GM13976 (cell line): ENCODE data around the gene RNF166.

Experiments used
- DNase-seq: peaks from one replicate; pipeline ENCODE4 v3.0.0; 2012; ENCODE audit warnings: low spot score
- in situ Hi-C: fragments of 300-500 bp; cut with MboI; formaldehyde crosslinking; loops from one replicate; pipeline ENCODE4 v1.12.0; 2022; ENCODE audit warnings: low sequenced_read_pairs, mixed read lengths, inconsistent platforms; ENCODE audit not compliant: unreplicated experiment
- TF ChIP-seq, protein P1 (sequence below): IDR thresholded peaks from 2 replicates; pipeline ENCODE4 v1.5.1; 2012; ENCODE audit warnings: borderline replicate concordance, mild to moderate bottlenecking; ENCODE audit not compliant: insufficient read depth; ENCODE audit errors: extremely low read depth, missing control alignments, control extremely low read depth

The RNF166 gene

DNA sequence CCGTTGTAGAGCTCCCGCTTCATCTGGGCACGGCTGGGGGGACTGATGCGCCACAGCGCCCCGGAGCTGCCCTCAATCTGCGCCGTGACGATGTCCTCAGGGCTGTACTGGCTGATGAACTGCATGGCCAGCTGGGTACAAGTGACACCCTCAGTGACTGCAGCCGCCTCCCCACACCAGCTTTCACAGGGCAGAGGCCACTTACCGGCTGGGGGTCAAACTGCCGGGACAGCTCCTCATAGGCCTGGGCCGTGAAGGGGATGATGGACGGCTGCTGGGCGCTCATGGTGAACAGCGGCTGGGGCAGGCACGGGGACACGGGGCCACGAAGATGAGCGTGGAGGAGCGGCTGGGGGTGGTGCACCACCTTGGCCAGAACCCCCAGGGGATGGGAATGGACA, 10.4 kb upstream of the RNF166 start:
- no peak for DNase-seq
- in situ Hi-C loops = no loop called here

DNA sequence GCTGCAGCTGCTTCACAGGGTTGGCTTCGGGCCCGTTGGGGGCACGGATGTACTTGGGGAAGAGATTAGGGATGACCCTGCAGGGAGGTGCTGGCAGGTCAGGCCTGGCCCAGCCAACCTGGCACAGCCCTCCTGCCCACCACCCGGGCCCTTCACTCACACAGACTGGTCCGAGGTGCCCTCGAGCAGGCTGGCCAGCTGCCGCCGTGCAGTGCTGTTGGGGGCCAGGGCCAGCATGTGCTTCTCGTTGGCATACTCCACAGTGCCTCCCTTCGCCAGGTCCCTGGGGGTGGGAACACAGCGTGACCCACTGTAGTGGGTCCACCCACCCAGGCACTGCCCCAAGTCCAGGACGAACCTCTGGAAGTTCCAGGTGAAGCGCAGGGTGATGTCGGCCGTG, 10.0 kb upstream of the RNF166 start:
- in situ Hi-C loops = no loop called here
- TF ChIP-seq, protein P1, sequence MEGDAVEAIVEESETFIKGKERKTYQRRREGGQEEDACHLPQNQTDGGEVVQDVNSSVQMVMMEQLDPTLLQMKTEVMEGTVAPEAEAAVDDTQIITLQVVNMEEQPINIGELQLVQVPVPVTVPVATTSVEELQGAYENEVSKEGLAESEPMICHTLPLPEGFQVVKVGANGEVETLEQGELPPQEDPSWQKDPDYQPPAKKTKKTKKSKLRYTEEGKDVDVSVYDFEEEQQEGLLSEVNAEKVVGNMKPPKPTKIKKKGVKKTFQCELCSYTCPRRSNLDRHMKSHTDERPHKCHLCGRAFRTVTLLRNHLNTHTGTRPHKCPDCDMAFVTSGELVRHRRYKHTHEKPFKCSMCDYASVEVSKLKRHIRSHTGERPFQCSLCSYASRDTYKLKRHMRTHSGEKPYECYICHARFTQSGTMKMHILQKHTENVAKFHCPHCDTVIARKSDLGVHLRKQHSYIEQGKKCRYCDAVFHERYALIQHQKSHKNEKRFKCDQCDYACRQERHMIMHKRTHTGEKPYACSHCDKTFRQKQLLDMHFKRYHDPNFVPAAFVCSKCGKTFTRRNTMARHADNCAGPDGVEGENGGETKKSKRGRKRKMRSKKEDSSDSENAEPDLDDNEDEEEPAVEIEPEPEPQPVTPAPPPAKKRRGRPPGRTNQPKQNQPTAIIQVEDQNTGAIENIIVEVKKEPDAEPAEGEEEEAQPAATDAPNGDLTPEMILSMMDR = no peak
- no peak for DNase-seq

More for the DNA sequence above, 10.4 kb upstream of the RNF166 start:
- TF ChIP-seq, protein P1 = no peak

DNA sequence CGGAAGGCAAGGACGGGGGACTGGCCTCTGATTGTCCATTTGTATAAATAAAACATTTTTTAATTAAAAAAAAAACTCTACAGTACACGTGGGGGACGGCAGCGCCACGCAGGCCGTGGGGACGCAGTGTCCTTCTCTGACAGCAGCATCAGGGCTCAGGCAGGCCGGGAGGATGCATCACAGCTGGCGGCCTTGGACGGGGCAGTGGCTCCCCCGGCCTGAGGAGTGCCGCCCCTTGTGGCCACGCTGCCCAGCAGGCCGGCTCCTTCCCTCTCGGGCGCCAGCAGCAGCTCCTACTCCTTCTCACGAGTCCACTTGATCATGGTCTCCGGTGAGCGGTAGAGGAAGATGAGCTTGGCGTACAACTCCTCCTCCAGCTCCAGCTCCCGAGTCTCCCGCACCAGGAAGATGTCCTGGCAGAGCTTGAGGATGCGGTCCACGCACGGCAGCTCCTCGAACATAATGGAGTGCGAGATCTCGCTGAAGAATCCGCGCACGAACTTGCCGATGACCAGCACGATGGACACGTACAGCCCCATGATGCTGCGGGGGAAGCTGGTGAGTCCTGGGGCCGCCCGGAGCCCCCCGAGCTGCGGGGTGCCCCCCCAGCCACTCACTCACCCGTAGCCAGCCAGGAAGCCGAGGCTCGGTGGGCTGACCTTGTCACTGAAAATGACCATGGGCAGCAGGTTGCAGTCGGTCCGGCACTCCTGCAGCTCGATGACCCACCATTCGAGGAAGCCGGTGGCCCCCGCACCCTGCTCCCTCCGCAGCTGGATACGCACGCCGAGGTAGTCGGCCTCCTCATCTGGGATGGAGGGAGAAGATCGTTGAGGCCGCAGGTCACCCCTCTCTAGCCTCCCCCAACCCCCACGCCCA, 9.3 kb upstream of the RNF166 start:
- DNase-seq = no peak
- TF ChIP-seq, protein P1 = no peak
- in situ Hi-C loops = no loop called here

DNA sequence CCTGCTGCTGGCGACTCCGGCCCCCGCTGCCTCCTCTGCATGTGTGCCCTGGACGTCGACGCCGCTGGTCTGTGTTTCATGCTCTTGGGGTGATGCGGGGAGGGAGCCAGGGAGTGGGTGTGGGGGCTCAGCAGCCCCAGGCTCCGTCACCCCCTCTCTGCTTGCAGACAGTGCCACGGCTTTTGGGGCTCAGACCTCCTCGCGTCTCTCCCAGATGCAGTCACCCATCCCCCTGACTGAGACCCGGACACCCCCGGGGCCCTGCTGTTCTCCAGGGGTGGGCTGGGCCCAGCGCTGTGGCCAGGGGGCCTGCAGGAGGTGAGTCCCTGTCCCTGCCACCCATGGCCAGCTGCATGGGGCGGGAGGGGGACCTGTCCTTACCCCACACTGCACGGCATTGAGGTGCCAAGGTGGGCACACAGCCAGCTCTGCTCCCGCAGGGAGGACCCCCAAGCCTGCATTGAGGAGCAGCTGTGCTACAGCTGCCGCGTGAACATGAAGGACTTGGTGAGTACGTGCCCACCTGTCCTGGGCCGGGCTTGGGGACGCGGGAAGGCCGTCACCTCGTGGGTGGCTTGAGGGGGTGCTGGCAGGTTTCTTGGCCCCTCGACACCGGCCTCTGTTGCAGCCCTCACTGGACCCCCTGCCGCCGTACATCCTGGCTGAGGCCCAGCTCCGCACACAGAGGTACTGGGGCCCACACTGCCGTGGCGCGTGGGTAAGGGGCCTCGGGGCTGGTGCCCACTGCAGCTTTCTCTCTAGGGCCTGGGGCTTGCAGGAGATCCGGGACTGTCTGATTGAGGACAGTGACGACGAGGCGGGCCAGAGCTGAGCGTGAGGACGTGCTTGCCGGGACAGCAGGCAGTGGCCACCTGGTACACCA, 8.5 kb upstream of the RNF166 start:
- no peak for DNase-seq
- TF ChIP-seq, protein P1 = no peak
- in situ Hi-C loops = no loop called here

DNA sequence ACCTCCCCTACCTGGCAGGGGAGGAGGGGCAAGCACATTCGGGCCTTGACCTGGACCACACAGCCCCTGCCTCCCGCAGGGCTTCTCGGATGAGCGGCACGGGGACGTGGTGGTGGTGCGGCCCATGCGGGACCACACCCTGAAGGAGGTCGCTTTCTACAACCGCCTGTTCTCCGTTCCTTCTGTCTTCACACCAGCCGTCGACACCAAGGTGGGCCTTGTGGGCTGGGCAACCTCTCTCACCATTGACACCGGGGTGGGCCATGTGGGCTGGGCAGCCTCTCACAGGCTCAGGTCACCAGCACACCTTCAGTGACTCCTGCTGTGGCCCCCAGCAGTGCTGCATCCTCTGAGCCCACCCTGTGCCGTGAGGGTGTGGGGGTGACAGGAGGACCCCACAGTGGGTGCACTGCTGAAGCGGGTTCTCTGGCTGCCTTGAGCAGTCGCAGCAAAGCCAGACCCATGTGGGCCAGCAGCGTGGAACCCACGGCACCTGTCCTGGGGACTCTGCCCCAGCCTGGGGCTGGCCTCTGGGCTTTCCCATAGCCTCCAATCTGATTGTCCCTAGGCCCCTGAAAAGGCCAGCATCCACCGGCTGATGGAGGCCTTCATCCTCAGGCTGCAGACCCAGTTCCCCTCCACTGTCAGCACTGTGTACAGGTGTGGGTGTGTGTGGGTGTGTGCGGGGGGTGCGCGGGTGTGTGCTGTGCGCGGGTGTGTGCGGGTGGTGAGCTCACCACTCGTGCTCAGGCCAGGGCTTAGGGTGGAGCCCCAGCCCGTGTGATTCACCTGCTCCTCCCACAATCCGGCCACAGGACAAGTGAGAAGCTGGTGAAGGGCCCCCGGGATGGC, 7.6 kb upstream of the RNF166 start:
- DNase-seq = no peak
- in situ Hi-C loops = no loop called here
- TF ChIP-seq, protein P1 = no peak

DNA sequence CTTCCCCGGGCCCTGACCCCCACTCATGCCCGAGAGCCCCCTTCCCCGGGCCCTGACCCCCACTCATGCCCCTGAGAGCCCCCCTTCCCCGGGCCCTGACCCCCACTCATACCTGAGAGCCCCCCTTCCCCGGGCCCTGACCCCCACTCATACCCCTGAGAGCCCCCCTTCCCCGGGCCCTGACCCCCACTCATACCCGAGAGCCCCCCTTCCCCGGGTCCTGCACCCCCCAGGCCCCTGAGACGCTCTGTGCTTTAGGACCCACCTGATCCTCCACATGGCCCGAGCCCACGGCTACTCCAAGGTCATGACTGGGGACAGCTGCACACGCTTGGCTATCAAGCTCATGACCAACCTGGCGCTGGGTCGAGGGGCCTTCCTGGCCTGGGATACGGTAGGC, 6.8 kb upstream of the RNF166 start:
- in situ Hi-C loops = no loop called here
- DNase-seq = peak; percentile 64
- TF ChIP-seq, protein P1 = no peak
